Caco-2 (cell line): ENCODE results near the gene TTL. TPM values are rescaled to one million over a fixed set of nuclear protein-coding genes. Genes with fewer than 3 reads are reported as not detected.
"Not testable (repeated sequence)": the region's sequence is repeated elsewhere in the genome, so short reads cannot be mapped to it uniquely, and the experiment has no call there.

Source experiments
- BruUV-seq: library from RNA; stranded (reverse); fragments of 400-500 nt; replicated peaks from 2 replicates; lab custom pipeline; 2021; lab: Mats Ljungman, UMichigan
- CTCF ChIA-PET: fragments of 300-600 bp; sonication (Branson Sonifier 250); formaldehyde crosslinking; loops from one replicate; lab custom pipeline; 2022; ENCODE audit warnings: antibody characterized with exemption; lab: Charles Lee
- POLR2A ChIA-PET: fragments of 300-600 bp; sonication (Branson Sonifier 250); formaldehyde crosslinking; loops from one replicate; lab custom pipeline; 2022; ENCODE audit warnings: antibody characterized with exemption; lab: Charles Lee
- DNase-seq, 2 experiments: peaks; one replicate each; pipeline versions ENCODE4 v3.0.0 to v3.0.0-alpha.2; 2020 to 2022
- H3K27me3 ChIP-seq: replicated peaks from 2 replicates; pipeline ENCODE4 v1.6.0; 2011; ENCODE audit warnings: low read length; ENCODE audit not compliant: control insufficient read depth, insufficient read depth
- H3K36me3 ChIP-seq: 2 replicates; pipeline ENCODE4 v1.5.1; 2011; ENCODE audit warnings: low read length; ENCODE audit not compliant: control insufficient read depth, insufficient read depth
- H3K4me1 ChIP-seq: fragments of 250-450 bp; sonication (Bioruptor Pico); 2 replicates; pipeline ENCODE4 v1.5.1; 2020; ENCODE audit warnings: mild to moderate bottlenecking
- H3K4me3 ChIP-seq: 2 replicates; pipeline ENCODE4 v1.5.1; 2011; ENCODE audit warnings: low read depth, mild to moderate bottlenecking, control low read depth, low read length
- H3K9me3 ChIP-seq: fragments of 250-450 bp; sonication (Bioruptor Pico); 2 replicates; pipeline ENCODE4 v1.5.1; 2020; ENCODE audit warnings: mild to moderate bottlenecking, moderate library complexity
- H3K27ac Mint-ChIP-seq: one replicate; pipeline ENCODE4 v1.8.0; 2022; ENCODE audit warnings: mixed read lengths; ENCODE audit not compliant: unreplicated experiment
- H3K27me3 Mint-ChIP-seq: one replicate; pipeline ENCODE4 v1.8.0; 2022; ENCODE audit warnings: mixed read lengths; ENCODE audit not compliant: insufficient read depth, unreplicated experiment
- H3K36me3 Mint-ChIP-seq: one replicate; pipeline ENCODE4 v1.8.0; 2022; ENCODE audit warnings: mild to moderate bottlenecking, mixed read lengths; ENCODE audit not compliant: insufficient read depth, unreplicated experiment
- H3K4me1 Mint-ChIP-seq: one replicate; pipeline ENCODE4 v1.8.0; 2022; ENCODE audit warnings: low read depth, mixed read lengths; ENCODE audit not compliant: unreplicated experiment
- H3K4me3 Mint-ChIP-seq: one replicate; pipeline ENCODE4 v1.8.0; 2022; ENCODE audit warnings: mild to moderate bottlenecking, moderate library complexity, mixed read lengths; ENCODE audit not compliant: unreplicated experiment
- H3K9me3 Mint-ChIP-seq: one replicate; pipeline ENCODE4 v1.8.0; 2022; ENCODE audit warnings: mixed read lengths; ENCODE audit not compliant: unreplicated experiment
- CTCF ChIP-seq, 2 experiments: fragments of 200-600 bp in 1 of 2; IDR thresholded peaks; 1 replicate in 1 of 2; 2 replicates in 1 of 2; pipeline versions ENCODE4 v1.5.1 to v1.8.0; 2011 to 2022; ENCODE audit warnings: antibody characterized with exemption in 1 of 2, control low read depth in 1 of 2, inconsistent platforms in 1 of 2, low read depth in 1 of 2, low read length in 1 of 2, mild to moderate bottlenecking in 1 of 2, moderate library complexity in 1 of 2; ENCODE audit not compliant: insufficient read depth in 1 of 2, severe bottlenecking in 1 of 2, unreplicated experiment in 1 of 2
- intact Hi-C: fragments of 100-400 bp; cut with micrococcal nuclease; formaldehyde crosslinking; loops from one replicate; pipeline ENCODE4 v1.10.0; 2022; ENCODE audit not compliant: unreplicated experiment
- total RNA-seq: library from RNA; stranded (reverse); gene quantifications from 2 replicates; pipeline ENCODE4 v1.2.3, GENCODE V29; 2022

The TTL gene
- total RNA-seq, 1 experiment from 2014 or later: 46.9 TPM

DNA sequence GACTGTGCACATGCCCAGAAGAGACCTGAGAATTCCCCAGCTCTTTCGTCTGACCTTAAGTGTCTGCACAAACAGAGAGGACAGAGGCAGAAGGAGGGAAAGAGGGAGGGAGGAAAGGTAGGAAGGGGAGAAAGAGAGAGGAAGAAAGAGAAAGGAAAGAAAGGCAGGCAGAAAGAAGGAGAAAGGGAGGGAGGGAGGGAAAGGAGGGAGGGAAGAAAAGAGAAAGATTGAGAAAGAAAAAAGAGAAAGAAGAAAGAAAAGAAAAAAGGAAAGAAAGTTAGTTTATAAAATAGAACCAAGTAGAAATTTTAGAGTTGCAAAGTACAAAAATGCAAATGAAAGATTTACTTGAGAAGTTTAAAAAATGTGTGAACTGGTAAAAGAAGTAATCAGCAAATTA is 52.9 kb downstream of the TTL start:
- H3K4me3 ChIP-seq: no peak overlapping the region
- ChIA-PET POLR2A (no interaction called here), CTCF (interaction anchor here (0.6 to 0.8 kb wide), 3 partner anchors 9 to 107 kb away, joined by 3 read pairs; no protein-coding TSS in a partner anchor)
- H3K36me3 ChIP-seq: no peaks in the 10 kb centered on the region
- Mint-ChIP-seq H3K4me1 (no peaks in the 10 kb centered on the region), H3K4me3 (no peak overlapping the region), H3K9me3 (no peaks in the 10 kb centered on the region), H3K27ac (no peak overlapping the region), H3K36me3 (no peaks in the 10 kb centered on the region), H3K27me3 (no peaks in the 10 kb centered on the region)
- intact Hi-C loops: no loop called here
- no peak for DNase-seq
- no peak for TF ChIP-seq CTCF (IDR thresholded peaks at IDR 0.05; ENCODE audit: insufficient read depth in 1 of 2, low read depth in 1 of 2, low read length in 1 of 2, severe bottlenecking in 1 of 2, unreplicated experiment in 1 of 2)
- no TSS peak for BruUV-seq
- H3K4me1 ChIP-seq: no peaks in the 10 kb centered on the region
- no peaks in the 10 kb centered on the region for H3K9me3 ChIP-seq
- no peaks in the 10 kb centered on the region for H3K27me3 ChIP-seq

DNA sequence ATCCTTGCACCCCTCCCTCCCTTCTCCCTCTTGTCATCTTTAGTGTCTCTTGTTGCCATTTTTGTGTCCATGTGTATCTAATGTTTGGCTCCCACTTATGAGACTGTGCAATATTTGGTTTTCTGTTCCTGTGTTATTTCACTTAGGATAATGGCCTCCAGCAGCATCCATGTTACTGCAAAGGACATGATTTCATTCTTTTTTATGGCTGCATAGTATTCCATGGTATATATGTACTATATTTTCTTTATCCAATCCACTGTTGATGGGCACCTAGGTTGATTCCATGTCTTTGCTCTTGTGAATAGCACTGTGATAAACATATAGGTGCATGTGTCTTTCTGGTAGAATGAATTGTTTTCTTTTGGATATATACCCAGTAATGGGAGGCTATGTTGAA is 54.7 kb downstream of the TTL start:
- H3K9me3 ChIP-seq: not testable (repeated sequence)

DNA sequence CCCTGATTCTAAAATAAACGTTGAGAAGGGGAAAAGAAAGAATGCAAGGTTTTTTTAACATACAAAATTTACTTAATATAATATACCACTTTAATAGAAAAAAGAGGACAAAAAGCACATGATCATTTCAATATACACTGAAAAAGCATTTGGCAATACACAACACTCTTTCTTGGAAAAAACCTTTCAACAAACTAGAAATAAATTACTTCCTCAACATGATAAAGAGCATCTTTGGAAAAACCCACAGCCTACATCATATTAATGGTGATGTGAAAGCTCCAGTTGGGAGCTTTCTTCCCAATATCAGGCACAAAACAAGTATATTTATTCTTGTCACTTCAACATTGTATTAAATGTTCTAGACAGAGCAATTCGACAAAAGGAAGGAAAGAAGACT is 57.4 kb downstream of the TTL start:
- BruUV-seq: no TSS peak
- POLR2A ChIA-PET: no interaction called here

More for the DNA sequence above, 54.7 kb downstream of the TTL start:
- H3K36me3 Mint-ChIP-seq, H3K36me3 ChIP-seq, H3K4me1 Mint-ChIP-seq, H3K4me3 ChIP-seq, BruUV-seq, CTCF ChIA-PET, H3K27me3 ChIP-seq, H3K4me1 ChIP-seq, H3K4me3 Mint-ChIP-seq, H3K9me3 Mint-ChIP-seq, DNase-seq, H3K27me3 Mint-ChIP-seq, intact Hi-C loops, H3K27ac Mint-ChIP-seq, POLR2A ChIA-PET: not testable (repeated sequence)

More for the DNA sequence above, 57.4 kb downstream of the TTL start:
- peaks cover 3% of the 10 kb centered on the region; the same call in 1 of the 2 replicates for H3K4me1 ChIP-seq
- CTCF ChIA-PET: no interaction called here
- H3K27me3 ChIP-seq: no peaks in the 10 kb centered on the region
- H3K9me3 Mint-ChIP-seq: no peaks in the 10 kb centered on the region
- no peak for DNase-seq
- no peaks in the 10 kb centered on the region for H3K36me3 Mint-ChIP-seq
- no peak overlapping the region for H3K4me3 Mint-ChIP-seq
- intact Hi-C loops: no loop called here
- H3K4me1 Mint-ChIP-seq: no peaks in the 10 kb centered on the region
- no peaks in the 10 kb centered on the region for H3K9me3 ChIP-seq
- H3K4me3 ChIP-seq: no peak overlapping the region
- H3K27me3 Mint-ChIP-seq: no peaks in the 10 kb centered on the region
- H3K27ac Mint-ChIP-seq: no peak overlapping the region
- TF ChIP-seq CTCF (IDR thresholded peaks at IDR 0.05; ENCODE audit: insufficient read depth in 1 of 2, low read depth in 1 of 2, low read length in 1 of 2, severe bottlenecking in 1 of 2, unreplicated experiment in 1 of 2): no peak
- H3K36me3 ChIP-seq: no peaks in the 10 kb centered on the region
